Panc1 (cell line): ENCODE results near the gene NDST1. TPM values are rescaled to one million over a fixed set of nuclear protein-coding genes. Genes with fewer than 3 reads are reported as not detected.
"Not testable (repeated sequence)": the region's sequence is repeated elsewhere in the genome, so short reads cannot be mapped to it uniquely, and the experiment has no call there.

Source experiments
- ATAC-seq: fragments of 200-7000 bp; cut with Tn5 transposase; 2 replicates; pipeline ENCODE4 v1.9.1; 2020; ENCODE audit warnings: mild to moderate bottlenecking, moderate library complexity
- BruUV-seq: library from RNA; stranded (reverse); fragments of 400-500 nt; replicated peaks from 2 replicates; lab custom pipeline; 2021; lab: Mats Ljungman, UMichigan
- CTCF ChIA-PET: fragments of 300-600 bp; sonication (Branson Sonifier 250); formaldehyde crosslinking; loops from one replicate; lab custom pipeline; 2022; ENCODE audit warnings: antibody characterized with exemption; lab: Charles Lee
- POLR2A ChIA-PET: fragments of 300-600 bp; sonication (Branson Sonifier 250); formaldehyde crosslinking; loops from one replicate; lab custom pipeline; 2022; ENCODE audit warnings: antibody characterized with exemption; lab: Charles Lee
- DNase-seq: peaks from one replicate; pipeline ENCODE4 v3.0.0-alpha.2; 2010; ENCODE audit warnings: low read depth, low spot score
- H3K27ac ChIP-seq: 2 replicates; pipeline ENCODE4 v1.5.1; 2011; ENCODE audit warnings: mild to moderate bottlenecking, low read length, inconsistent platforms
- H3K27me3 ChIP-seq: fragments of 200-500 bp; sonication (Bioruptor generic); 2 replicates; pipeline ENCODE4 v1.6.0; 2014; ENCODE audit warnings: low read length, inconsistent platforms; ENCODE audit not compliant: control insufficient read depth, insufficient read depth
- H3K36me3 ChIP-seq: fragments of 200-500 bp; sonication (Bioruptor generic); 2 replicates; pipeline ENCODE4 v1.5.1; 2014; ENCODE audit warnings: inconsistent platforms, mild to moderate bottlenecking, low read length, moderate library complexity; ENCODE audit not compliant: control insufficient read depth, insufficient read depth
- H3K4me1 ChIP-seq: 2 replicates; pipeline ENCODE4 v1.5.1; 2011; ENCODE audit warnings: inconsistent platforms, mild to moderate bottlenecking, low read length, moderate library complexity; ENCODE audit not compliant: control insufficient read depth, insufficient read depth
- H3K4me3 ChIP-seq, 2 experiments: 2 replicates each; pipeline ENCODE4 v1.5.1; 2011 to 2012; ENCODE audit warnings: low read depth in 2 of 2, low read length in 2 of 2, mild to moderate bottlenecking in 2 of 2, inconsistent platforms in 1 of 2, moderate library complexity in 1 of 2
- H3K9me3 ChIP-seq: fragments of 200-500 bp; sonication (Bioruptor generic); 2 replicates; pipeline ENCODE4 v1.5.1; 2014; ENCODE audit warnings: low read depth, mild to moderate bottlenecking, inconsistent platforms, low read length, moderate library complexity; ENCODE audit not compliant: control insufficient read depth, insufficient read depth
- CTCF ChIP-seq: fragments of 450-650 bp; IDR thresholded peaks from 2 replicates; pipeline ENCODE4 v1.5.1; 2017; ENCODE audit warnings: mild to moderate bottlenecking
- POLR2AphosphoS5 ChIP-seq: IDR thresholded peaks from 2 replicates; pipeline ENCODE4 v1.6.1; 2012; ENCODE audit warnings: mild to moderate bottlenecking, low read depth, low read length, moderate library complexity
- REST ChIP-seq, 2 experiments: IDR thresholded peaks; 2 replicates each; pipeline ENCODE4 v1.6.1; 2011 to 2012; ENCODE audit warnings: low read depth in 2 of 2, control low read depth in 1 of 2, low read length in 1 of 2, mild to moderate bottlenecking in 1 of 2, moderate library complexity in 1 of 2; ENCODE audit not compliant: insufficient read depth in 1 of 2
- SIN3A ChIP-seq: IDR thresholded peaks from 2 replicates; pipeline ENCODE4 v1.6.1; 2012; ENCODE audit warnings: low read depth, mild to moderate bottlenecking, low read length, moderate library complexity, borderline replicate concordance; ENCODE audit not compliant: insufficient read depth
- TCF7L2 ChIP-seq: IDR thresholded peaks from 2 replicates; pipeline ENCODE4 v1.6.1; 2011; ENCODE audit warnings: mild to moderate bottlenecking, low read depth, low read length, inconsistent platforms
- in situ Hi-C: cut with HindIII; loops from 2 replicates; pipeline ENCODE4 v1.10.0; 2016; ENCODE audit warnings: low sequenced_read_pairs, low pct_unique_long_range_greater_than_20kb
- intact Hi-C: fragments of 100-400 bp; cut with micrococcal nuclease; formaldehyde crosslinking; loops from one replicate; pipeline ENCODE4 v1.10.0; 2022; ENCODE audit not compliant: unreplicated experiment
- total RNA-seq: library from RNA; stranded (reverse); gene quantifications from one replicate; pipeline ENCODE4 v1.2.1, GENCODE V29; 2021; ENCODE audit not compliant: unreplicated experiment

NDST1 gene
- total RNA-seq, 1 experiment from 2014 or later, result 142 TPM

- ChIA-PET CTCF (no interaction called here), POLR2A (no interaction called here)
- H3K9me3 ChIP-seq, result no peaks in the 10 kb centered on the region
- intact Hi-C loops, result no loop called here
- in situ Hi-C loops, result no loop called here
- peaks cover 72% of the 10 kb centered on the region for H3K4me1 ChIP-seq
- DNase-seq, result no peak
- ATAC-seq, result peak; percentile 72
- H3K4me3 ChIP-seq, result no peak overlapping the region
- no peaks in the 10 kb centered on the region for H3K27me3 ChIP-seq
- no peaks in the 10 kb centered on the region for H3K36me3 ChIP-seq
- no TSS peak for BruUV-seq
- peak overlapping the region; percentile 72 for H3K27ac ChIP-seq
- TF ChIP-seq CTCF, result no peak
- no peak for TF ChIP-seq REST (IDR thresholded peaks at IDR 0.05; ENCODE audit: insufficient read depth in 1 of 2, low read depth in 2 of 2, low read length in 1 of 2)
- no peak for TF ChIP-seq TCF7L2
- no peak for TF ChIP-seq SIN3A
- no peak for TF ChIP-seq POLR2AphosphoS5
Measured at GRCh38 chr5:150517272-150518152, 9.6 kb downstream of the NDST1 start.

- H3K27me3 ChIP-seq, H3K9me3 ChIP-seq, DNase-seq, POLR2A ChIA-PET, H3K36me3 ChIP-seq, in situ Hi-C loops, ATAC-seq, intact Hi-C loops, H3K4me3 ChIP-seq, BruUV-seq: not testable (repeated sequence)
- peak overlapping the region; percentile 41; the same call in 1 of the 2 replicates for H3K27ac ChIP-seq
- peaks cover 83% of the 10 kb centered on the region for H3K4me1 ChIP-seq
- CTCF ChIA-PET, result interaction anchor here (0.7 kb wide), 2 partner anchors 59 to 67 kb away, joined by 4 to 5 read pairs; no protein-coding TSS in a partner anchor
Measured at GRCh38 chr5:150518712-150519559, 11.0 kb downstream of the NDST1 start.
